ENCODE results near the gene PRIM1. TPM values are rescaled to one million over a fixed set of nuclear protein-coding genes. Genes with fewer than 3 reads are reported as not detected.
"Not testable (repeated sequence)": the region's sequence is repeated elsewhere in the genome, so short reads cannot be mapped to it uniquely, and the experiment has no call there.

Gene PRIM1
- 3.2 TPM for total RNA-seq
- long read RNA-seq, partial matches to known transcripts, result 0 of 4 reads
- long read RNA-seq, other reads (novel, unspliced or antisense), result 1 of 4 reads

DNA sequence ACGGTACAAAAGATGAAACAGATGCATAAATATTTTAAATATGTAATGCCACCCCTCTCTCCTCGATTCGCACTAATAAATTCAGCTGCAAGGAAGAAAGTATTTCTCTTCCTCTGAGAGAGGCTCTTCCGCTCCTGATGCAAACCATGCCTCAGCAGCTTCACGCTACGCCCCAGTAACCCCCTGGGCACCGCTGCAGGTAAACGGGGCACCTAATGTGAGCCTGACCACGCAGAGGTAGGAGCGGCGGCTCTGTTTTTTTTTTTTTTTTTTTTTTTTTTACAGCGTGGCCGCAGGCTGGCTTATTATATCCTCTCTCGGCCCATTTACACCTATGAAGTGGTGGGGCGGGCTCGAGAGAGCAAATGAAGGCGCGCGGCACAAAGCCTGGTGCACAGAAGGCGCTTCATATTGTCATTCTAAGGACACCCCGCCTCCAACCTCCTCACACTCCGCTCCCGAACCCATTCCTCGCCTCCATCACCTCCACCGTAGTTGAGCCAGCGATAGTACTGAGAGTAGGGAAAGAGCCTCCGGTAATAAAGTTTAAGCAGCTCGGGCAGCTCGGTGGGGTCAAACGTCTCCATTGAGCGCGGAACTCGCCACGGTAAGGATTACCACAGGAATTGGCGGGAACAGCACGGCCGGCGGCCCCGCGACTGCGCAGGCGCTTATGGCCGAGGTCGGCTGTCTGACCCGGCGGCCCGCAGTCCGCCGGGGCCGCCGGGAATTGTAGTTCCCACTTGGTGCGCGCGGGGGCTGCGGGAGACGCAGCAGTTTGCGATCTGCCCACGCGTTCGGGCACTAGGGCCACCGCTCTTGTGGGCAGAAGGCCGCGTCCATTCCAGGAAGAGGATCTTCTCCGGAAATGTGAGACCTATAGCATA is at the start of gene PRIM1:
Gene PRIM1 (minus strand): TSS at position 612 of the 887 bp plus-strand sequence. CDS start 25 bp downstream, at position 587.
- DNase-seq (ENCODE audit: low spot score), result peak; percentile 94

GRCh38 chr12:56800221-56800620 is 48.1 kb upstream of the PRIM1 start:
- no peak for DNase-seq (ENCODE audit: low spot score)

DNA sequence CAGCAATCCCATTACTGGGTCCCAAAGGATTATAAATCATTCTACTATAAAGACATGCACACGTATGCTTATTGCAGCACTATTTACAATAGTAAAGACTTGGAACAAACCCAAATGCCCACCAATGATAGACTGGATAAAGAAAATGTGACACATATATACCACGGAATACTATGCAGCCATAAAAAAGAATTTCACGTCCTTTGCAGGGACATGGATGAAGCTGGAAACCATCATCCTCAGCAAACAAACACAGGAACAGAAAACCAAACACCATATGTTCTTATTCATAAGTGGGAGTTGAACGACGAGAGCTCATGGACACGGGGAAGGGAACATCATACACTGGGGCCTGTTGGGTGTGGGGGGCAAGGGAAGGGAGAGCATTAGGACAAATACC is 47.2 kb upstream of the PRIM1 start:
- not testable (repeated sequence) for DNase-seq (ENCODE audit: low spot score)

- DNase-seq (ENCODE audit: low spot score), result not testable (repeated sequence)
Measured at GRCh38 chr12:56795791-56796190, 43.7 kb upstream of the PRIM1 start.

DNA sequence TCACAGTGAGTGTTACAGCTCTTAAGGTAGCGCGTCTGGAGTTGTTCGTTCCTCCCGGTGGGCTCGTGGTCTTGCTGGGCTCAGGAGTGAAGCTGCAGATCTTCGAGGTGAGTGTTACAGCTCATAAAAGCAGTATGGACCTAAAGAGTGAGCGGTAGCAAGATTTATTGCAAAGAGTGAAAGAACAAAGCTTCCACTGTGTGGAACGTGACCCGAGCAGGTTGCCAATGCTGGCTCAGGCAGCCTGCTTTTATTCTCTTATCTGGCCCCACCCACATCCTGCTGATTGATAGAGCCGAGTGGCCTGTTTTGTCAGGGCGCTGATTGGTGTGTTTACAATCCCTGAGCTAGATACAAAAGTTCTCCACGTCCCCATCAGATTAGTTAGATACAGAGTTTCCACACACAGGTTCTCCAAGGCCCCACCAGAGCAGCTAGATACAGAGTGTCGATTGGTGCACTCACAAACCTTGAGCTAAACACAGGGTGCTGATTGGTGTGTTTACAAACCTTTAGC is 43.0 kb upstream of the PRIM1 start:
- DNase-seq (ENCODE audit: low spot score), result not testable (repeated sequence)

GRCh38 chr12:56793124-56793523 is 41.0 kb upstream of the PRIM1 start:
- DNase-seq (ENCODE audit: low spot score), result not testable (repeated sequence)

GRCh38 chr12:56792678-56793077 is 40.6 kb upstream of the PRIM1 start:
- no peak for DNase-seq (ENCODE audit: low spot score)

- DNase-seq (ENCODE audit: low spot score), result not testable (repeated sequence)
Measured at GRCh38 chr12:56789429-56789828, 37.3 kb upstream of the PRIM1 start.

DNA sequence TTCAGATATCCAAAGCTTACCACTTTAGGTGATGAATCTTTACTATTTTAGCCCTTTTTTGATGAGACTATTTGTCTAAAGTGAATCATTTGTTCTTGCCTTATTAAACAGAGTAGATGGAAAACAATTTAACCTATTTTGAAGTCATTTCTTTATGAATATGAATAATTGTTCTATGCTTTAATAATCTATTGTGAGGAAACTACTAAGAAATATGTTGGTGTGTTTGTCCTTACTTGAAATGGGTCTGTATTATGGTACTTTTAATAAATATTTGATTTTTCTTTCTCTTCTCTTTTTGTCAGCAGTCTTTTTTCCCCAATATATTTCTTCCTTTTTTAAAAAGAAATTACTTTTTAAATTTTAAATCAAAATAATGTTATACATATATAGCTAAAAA is 35.4 kb upstream of the PRIM1 start:
- no peak for DNase-seq (ENCODE audit: low spot score)

DNA sequence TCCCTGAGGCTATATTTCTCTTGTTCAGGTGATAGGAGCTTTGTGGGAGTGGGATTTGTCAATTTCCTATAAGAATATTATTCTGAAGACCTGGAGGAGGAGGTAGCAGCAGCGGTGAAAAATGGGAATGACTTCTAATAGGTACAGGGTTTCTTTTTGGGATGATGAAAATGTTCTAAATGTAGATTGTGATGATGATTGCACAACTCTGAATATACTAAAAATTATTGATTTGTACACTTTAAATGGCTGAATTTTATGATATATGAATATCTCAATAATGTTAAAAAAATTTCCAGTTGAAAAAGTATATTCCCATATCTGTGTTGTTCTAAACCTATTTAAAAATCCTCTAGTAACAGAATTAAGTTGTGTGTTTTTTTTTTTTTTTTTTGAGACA is 33.8 kb upstream of the PRIM1 start:
- DNase-seq (ENCODE audit: low spot score), result no peak

DNA sequence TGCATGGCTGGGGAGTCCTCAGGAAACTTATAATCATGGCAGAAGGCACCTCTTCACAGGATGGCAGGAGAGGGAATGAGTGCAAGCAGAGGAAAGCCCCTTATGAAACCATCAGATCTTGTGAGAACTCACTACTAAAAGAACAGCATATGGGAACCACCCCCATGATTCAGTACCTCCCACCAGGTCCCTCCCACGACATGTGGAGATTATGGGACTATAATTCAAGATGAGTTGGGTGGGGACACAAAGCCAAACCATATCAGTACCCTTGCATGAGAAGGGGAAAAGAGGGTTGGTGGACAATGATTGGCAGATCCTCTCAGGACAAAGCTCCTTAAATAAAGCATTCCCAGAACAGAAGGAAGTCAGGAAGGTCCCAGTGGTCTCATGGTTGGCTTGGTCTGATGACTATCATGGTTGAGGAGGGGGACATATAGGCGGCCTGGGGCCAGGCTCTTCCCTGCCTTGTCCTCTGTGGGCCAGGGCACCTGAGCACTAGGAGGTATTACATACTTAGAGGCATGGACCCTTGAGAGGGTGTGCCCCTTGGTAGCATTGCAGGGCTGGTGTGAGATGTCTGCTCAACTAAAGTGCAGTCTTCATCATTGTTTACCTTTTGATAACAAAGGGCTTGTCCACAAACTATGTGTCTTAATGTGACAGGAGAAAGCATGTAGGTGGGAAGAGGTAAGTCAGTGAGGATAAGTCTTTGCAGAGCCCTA is 33.2 kb upstream of the PRIM1 start:
- no peak for DNase-seq (ENCODE audit: low spot score)

GRCh38 chr12:56781726-56782125 is 29.6 kb upstream of the PRIM1 start:
- no peak for DNase-seq (ENCODE audit: low spot score)

DNA sequence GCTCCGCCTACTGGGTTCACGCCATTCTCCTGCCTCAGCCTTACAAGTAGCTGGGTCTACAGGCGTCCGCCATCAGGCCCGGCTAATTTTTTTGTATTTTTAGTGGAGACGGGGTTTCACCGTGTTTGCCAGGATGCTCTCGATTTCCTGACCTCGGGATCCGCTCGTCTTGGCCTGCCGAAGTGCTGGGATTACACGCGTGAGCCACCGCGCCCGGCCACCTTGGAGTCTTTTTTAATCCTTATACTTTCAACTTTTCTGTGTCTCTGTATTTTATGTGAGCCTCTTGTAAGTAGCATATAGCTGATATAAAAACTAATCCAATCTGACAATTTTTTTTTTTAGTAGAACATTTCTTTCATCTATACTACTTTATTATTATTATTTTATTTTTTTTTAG is 26.6 kb upstream of the PRIM1 start:
- no peak for DNase-seq (ENCODE audit: low spot score)

GRCh38 chr12:56776654-56777053 is 24.5 kb upstream of the PRIM1 start:
- DNase-seq (ENCODE audit: low spot score), result no peak

- DNase-seq (ENCODE audit: low spot score), result no peak
Measured at GRCh38 chr12:56775638-56776037, 23.5 kb upstream of the PRIM1 start.

DNA sequence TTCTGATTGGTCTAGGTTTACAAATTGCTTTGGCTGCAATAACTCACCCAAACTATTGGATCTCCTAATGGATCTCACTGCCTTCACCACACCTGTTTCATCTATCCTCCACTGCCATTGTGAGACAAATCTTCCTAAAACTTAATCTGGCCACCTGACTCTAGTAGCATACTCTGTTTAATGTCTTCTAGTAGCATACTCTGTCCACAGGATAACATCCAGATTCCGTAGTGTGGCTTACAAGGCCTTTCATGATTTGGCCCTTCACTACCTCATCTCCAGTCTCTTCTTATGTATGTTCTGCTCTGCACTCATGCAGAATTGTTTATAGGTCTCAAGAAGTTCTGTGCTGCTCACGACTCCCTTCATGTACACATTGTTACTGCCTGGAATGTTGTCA is 21.0 kb upstream of the PRIM1 start:
- DNase-seq (ENCODE audit: low spot score), result no peak

- DNase-seq (ENCODE audit: low spot score), result no peak
Measured at GRCh38 chr12:56772625-56773024, 20.5 kb upstream of the PRIM1 start.

DNA sequence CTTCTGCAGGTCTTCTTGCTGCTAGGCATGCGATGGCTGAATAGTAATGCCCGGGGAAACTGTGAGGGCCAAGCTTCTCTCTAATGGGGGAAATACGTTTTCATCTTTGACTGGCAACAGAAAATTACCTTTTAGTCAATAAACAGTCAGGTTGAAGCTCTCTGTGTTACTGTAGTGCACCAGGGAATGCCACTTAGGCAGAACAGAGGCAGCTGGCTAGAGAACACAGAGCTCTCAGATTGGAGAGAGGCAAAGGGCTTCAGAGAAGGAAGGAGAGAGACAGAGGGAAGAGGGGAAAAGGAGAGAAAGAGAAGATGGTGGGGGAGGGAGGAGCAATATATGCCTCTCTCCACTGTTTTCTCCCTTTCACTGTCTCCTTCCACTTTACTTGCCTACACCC is 17.7 kb upstream of the PRIM1 start:
- no peak for DNase-seq (ENCODE audit: low spot score)

DNA sequence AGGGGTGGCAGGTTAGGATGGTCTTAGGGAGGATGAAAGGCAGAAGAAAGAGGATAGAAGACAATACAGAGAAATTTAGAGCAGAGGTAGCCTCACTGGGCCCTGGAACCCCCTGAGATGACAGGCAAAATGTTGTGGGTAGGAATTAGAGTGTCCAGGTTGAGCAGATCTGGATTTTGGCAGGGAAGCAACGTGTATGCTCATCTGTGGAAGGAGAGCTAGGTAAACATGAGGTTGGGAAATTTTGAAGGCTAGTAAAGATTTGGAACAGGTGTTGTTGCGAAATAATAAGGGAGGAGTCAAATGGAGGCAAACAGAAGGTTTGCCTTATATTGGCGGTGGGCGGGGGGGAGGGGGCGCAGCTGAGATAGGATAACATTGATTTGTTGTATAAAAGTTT is 16.3 kb upstream of the PRIM1 start:
- DNase-seq (ENCODE audit: low spot score), result no peak

DNA sequence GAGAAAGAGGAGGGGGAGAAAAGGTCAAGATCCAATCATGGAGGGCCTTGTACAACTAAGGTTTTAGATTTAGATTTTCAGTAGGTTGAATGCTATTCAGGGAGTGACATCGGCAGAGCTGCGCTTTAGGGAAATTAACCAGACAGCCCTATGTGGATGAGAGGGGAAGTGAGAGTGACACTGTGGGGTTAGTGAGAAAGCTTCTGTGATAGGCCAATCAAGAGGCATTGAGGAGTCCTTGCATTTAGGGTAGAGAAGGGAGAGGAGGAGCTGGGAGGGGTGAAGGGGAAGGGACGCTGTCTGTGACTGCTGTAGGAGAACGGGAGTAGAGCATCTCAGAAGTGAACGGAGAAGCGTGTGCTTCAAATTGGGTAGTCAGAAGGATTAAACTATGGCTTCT is 14.4 kb upstream of the PRIM1 start:
- no peak for DNase-seq (ENCODE audit: low spot score)

GRCh38 chr12:56763753-56764657 is 11.9 kb upstream of the PRIM1 start:
- DNase-seq (ENCODE audit: low spot score), result no peak
